ENCODE measurements around the gene INTS3. TPM values are rescaled to one million over a fixed set of nuclear protein-coding genes. Genes with fewer than 3 reads are reported as not detected.
A peak's percentile ranks its signal among the peaks of the same experiment; 100 is the strongest.

The INTS3 gene
- total RNA-seq, 1 donor from 2014 or later, result 34.3 TPM

DNA sequence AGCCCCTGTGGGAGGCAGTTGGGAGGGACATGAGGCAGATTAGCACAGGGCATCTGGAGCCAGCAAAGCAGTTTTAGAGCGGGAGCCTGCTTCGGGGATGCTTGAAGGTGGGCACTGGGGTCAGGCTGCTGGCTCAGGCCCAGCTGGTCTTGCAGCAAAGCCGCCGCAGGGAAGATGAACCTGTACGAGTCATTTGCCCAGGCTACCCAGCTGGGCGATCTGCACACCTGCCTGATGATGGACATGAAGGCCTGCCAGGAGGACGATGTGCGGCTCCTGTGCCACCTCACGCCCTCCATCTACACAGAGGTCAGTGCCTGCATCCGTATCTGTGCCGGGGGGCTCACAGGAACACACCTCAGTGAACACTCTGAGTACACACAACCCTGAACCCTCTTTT lies 39.7 kb downstream of the INTS3 start:
- H3K4me1 ChIP-seq, result peaks cover 61% of the 10 kb centered on the region
- H3K4me3 ChIP-seq, result no peak overlapping the region

DNA sequence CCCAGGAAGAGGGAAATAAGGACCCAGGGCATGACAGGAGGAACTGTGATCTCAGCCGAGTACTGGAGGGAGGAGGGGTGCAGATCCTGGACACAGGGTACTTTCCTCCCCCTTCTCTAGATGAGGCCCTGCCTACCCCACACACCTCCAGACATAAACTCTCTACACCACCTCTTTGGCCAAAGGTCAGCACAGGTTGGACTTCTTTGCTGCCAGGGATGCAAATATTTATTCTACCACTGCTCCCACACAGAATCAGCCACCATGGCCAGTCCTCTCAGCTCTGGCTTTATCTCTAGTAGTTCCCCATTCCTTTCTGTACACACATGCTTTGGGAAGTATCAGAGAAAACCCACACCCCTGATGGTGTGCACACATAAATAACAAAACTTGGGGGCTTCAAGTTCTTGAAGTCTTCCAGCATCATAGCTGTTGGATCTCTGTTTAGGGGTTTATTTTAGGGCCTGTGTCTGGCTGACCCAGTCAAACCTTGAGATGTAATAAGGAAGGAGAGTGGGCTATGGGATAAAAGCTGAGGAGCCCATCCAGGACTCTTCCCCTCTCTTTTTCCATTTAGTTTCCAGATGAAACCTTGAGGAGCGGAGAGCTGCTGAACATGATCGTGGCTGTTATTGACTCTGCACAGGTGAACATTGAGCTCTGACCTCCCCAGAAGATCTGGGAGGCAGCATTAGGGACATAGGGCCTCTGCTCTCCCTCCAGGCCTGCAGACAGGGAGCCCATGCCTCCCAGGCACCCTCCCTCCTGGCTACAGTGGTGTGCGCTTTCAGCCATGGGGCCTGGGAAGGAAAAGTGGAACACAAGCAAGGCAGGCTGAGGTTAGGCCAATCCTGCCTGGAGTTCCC lies 40.7 kb downstream of the INTS3 start:
- Histone ChIP-seq H3K27ac (replicated peaks) (peak overlapping the region; percentile 92), H3K9me3 (replicated peaks) (no peaks in the 10 kb centered on the region), H3K27me3 (ENCODE audit: low read depth) (no peaks in the 10 kb centered on the region), H3K4me3 (no peak overlapping the region), H3K4me1 (peaks cover 61% of the 10 kb centered on the region), H3K36me3 (peaks cover 87% of the 10 kb centered on the region)
- intact Hi-C loops (cut with micrococcal nuclease), result no loop called here
- TF ChIP-seq, protein P1, sequence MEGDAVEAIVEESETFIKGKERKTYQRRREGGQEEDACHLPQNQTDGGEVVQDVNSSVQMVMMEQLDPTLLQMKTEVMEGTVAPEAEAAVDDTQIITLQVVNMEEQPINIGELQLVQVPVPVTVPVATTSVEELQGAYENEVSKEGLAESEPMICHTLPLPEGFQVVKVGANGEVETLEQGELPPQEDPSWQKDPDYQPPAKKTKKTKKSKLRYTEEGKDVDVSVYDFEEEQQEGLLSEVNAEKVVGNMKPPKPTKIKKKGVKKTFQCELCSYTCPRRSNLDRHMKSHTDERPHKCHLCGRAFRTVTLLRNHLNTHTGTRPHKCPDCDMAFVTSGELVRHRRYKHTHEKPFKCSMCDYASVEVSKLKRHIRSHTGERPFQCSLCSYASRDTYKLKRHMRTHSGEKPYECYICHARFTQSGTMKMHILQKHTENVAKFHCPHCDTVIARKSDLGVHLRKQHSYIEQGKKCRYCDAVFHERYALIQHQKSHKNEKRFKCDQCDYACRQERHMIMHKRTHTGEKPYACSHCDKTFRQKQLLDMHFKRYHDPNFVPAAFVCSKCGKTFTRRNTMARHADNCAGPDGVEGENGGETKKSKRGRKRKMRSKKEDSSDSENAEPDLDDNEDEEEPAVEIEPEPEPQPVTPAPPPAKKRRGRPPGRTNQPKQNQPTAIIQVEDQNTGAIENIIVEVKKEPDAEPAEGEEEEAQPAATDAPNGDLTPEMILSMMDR (IDR thresholded peaks at IDR 0.05; ENCODE audit: borderline replicate concordance), result no peak
- no peak for DNase-seq

More for the DNA sequence above, 39.7 kb downstream of the INTS3 start:
- H3K36me3 ChIP-seq, result peaks cover 87% of the 10 kb centered on the region
- intact Hi-C loops (cut with micrococcal nuclease), result no loop called here
- H3K27ac ChIP-seq (replicated peaks), result no peak overlapping the region
- no peak for DNase-seq
- H3K9me3 ChIP-seq (replicated peaks), result no peaks in the 10 kb centered on the region
- TF ChIP-seq, protein P1 (IDR thresholded peaks at IDR 0.05; ENCODE audit: borderline replicate concordance), result no peak
- H3K27me3 ChIP-seq (ENCODE audit: low read depth), result no peaks in the 10 kb centered on the region

DNA sequence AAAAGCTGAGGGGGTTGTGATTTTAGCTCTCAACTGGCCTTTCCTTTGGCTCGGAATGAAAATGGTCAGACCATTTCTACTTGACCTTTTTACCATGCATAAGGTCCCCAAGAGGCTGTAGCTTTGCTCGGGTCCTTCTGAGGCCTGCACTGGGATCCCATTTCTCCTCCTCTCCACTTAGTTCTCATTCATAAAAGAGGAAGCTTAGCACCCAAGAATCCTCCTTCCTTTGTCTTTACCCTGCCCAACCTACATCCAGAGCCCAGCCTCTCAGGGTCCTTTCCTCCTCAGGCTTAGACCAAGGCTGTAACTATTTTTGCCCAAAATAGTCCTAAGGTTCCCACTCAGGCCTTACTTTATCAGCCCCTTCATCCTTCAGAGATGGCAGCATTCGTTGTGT lies 41.4 kb downstream of the INTS3 start:
- TF ChIP-seq, protein P1 (IDR thresholded peaks at IDR 0.05; ENCODE audit: borderline replicate concordance), result no peak
- DNase-seq, result no peak
- intact Hi-C loops (cut with micrococcal nuclease), result no loop called here
- Histone ChIP-seq H3K27ac (replicated peaks) (peak overlapping the region; percentile 92), H3K36me3 (peaks cover 85% of the 10 kb centered on the region), H3K9me3 (replicated peaks) (no peaks in the 10 kb centered on the region), H3K27me3 (ENCODE audit: low read depth) (no peaks in the 10 kb centered on the region), H3K4me3 (no peak overlapping the region), H3K4me1 (peaks cover 62% of the 10 kb centered on the region)

DNA sequence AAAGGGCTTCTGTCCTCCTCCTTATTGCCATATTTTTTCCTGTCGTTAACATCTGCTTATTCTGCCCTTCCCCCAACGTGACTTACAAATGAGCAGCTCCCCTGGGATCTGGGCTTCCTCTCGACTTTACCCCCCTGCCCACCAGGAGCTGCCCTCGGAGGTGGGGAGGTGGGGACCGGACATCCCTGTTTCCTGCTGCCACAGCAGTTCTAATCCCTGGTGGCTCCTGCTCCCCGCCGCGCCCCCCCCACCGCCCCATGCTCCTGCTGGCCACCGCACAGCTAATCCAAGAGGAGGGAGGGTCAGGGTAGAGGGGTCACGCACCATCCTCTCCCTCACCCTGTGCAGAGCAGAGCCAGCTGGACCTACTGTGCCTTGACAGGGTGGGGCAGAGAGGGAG lies 42.9 kb downstream of the INTS3 start:
- Histone ChIP-seq H3K36me3 (peaks cover 70% of the 10 kb centered on the region), H3K4me3 (peak overlapping the region; percentile 1), H3K27ac (replicated peaks) (peak overlapping the region; percentile 92), H3K4me1 (peaks cover 72% of the 10 kb centered on the region), H3K27me3 (ENCODE audit: low read depth) (no peaks in the 10 kb centered on the region), H3K9me3 (replicated peaks) (no peaks in the 10 kb centered on the region)
- TF ChIP-seq, protein P1 (IDR thresholded peaks at IDR 0.05; ENCODE audit: borderline replicate concordance), result no peak
- intact Hi-C loops (cut with micrococcal nuclease), result no loop called here
- DNase-seq, result peak; percentile 49

DNA sequence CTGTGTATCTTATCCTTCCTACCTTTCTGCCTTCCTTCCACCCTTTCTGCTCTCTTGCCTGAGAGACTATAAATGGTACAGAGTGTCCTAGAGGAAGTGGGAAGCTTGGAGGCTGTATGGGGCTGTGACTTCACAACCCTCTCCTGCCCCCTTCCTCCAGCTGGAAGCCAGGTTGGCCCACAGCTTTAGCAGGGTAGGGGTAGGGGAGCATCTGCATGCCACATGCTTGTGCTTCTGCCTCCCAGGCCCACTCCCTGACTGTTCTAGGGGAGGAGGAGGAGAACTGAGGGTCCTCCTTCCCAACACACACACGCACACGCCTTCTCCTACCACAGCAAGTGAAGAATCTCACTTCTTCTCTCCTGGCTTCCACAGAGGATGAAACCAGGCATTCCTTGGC lies 43.4 kb downstream of the INTS3 start:
- Histone ChIP-seq H3K27ac (replicated peaks) (peak overlapping the region; percentile 92), H3K4me3 (peak overlapping the region; percentile 1), H3K27me3 (ENCODE audit: low read depth) (no peaks in the 10 kb centered on the region), H3K9me3 (replicated peaks) (no peaks in the 10 kb centered on the region), H3K36me3 (peaks cover 65% of the 10 kb centered on the region), H3K4me1 (peaks cover 77% of the 10 kb centered on the region)
- intact Hi-C loops (cut with micrococcal nuclease), result no loop called here
- no peak for DNase-seq
- TF ChIP-seq, protein P1 (IDR thresholded peaks at IDR 0.05; ENCODE audit: borderline replicate concordance), result no peak
